BE2C (cell line): ENCODE results near the gene HOXC10.

Experiments
- DNase-seq: peaks from one replicate; pipeline ENCODE4 v3.0.0-alpha.2; 2020
- H3K27me3 ChIP-seq: fragments of 250-450 bp; sonication (Bioruptor Pico); 2 replicates; pipeline ENCODE4 v1.5.1; 2020; ENCODE audit warnings: mild to moderate bottlenecking
- H3K36me3 ChIP-seq: fragments of 250-450 bp; sonication (Bioruptor Pico); 2 replicates; pipeline ENCODE4 v1.5.1; 2020; ENCODE audit warnings: mild to moderate bottlenecking
- H3K4me1 ChIP-seq: fragments of 250-450 bp; sonication (Bioruptor Pico); 2 replicates; pipeline ENCODE4 v1.5.1; 2020
- H3K4me3 ChIP-seq: 2 replicates; pipeline ENCODE4 v1.5.1; 2011; ENCODE audit warnings: low read depth, low read length
- H3K9me3 ChIP-seq: fragments of 250-450 bp; sonication (Bioruptor Pico); 2 replicates; pipeline ENCODE4 v1.5.1; 2020
- CTCF ChIP-seq: IDR thresholded peaks from 2 replicates; pipeline ENCODE4 v1.5.1; 2012; ENCODE audit warnings: mild to moderate bottlenecking, low read depth, low read length

HOXC10 gene

GRCh38 chr12:53975064-53975471, 9.9 kb upstream of the HOXC10 start:
- Histone ChIP-seq H3K9me3 (no peaks in the 10 kb centered on the region), H3K4me3 (peak overlapping the region; percentile 70), H3K27me3 (peaks cover 23% of the 10 kb centered on the region), H3K4me1 (0 out of 2 replicates have a peak, but pooled peaks cover 2% of the 10 kb centered on the region), H3K36me3 (no peaks in the 10 kb centered on the region)
- no peak for TF ChIP-seq CTCF
- DNase-seq, result no peak

GRCh38 chr12:53975479-53976152, 9.3 kb upstream of the HOXC10 start:
- no peak for TF ChIP-seq CTCF
- Histone ChIP-seq H3K27me3 (peaks cover 23% of the 10 kb centered on the region), H3K4me3 (peak overlapping the region; percentile 70), H3K9me3 (no peaks in the 10 kb centered on the region), H3K36me3 (no peaks in the 10 kb centered on the region), H3K4me1 (0 out of 2 replicates have a peak, but pooled peaks cover 2% of the 10 kb centered on the region)
- DNase-seq, result no peak

- no peak overlapping the region for H3K4me3 ChIP-seq
- H3K9me3 ChIP-seq, result no peaks in the 10 kb centered on the region
- H3K27me3 ChIP-seq, result peaks cover 23% of the 10 kb centered on the region
- DNase-seq, result no peak
- H3K4me1 ChIP-seq, result 0 out of 2 replicates have a peak, but pooled peaks cover 2% of the 10 kb centered on the region
- no peak for TF ChIP-seq CTCF
- H3K36me3 ChIP-seq, result no peaks in the 10 kb centered on the region
Observed at GRCh38 chr12:53976172-53976822, 8.6 kb upstream of the HOXC10 start.

- H3K4me1 ChIP-seq, result 0 out of 2 replicates have a peak, but pooled peaks cover 2% of the 10 kb centered on the region
- DNase-seq, result no peak
- peaks cover 23% of the 10 kb centered on the region for H3K27me3 ChIP-seq
- no peak overlapping the region for H3K4me3 ChIP-seq
- no peaks in the 10 kb centered on the region for H3K36me3 ChIP-seq
- TF ChIP-seq CTCF, result no peak
- no peaks in the 10 kb centered on the region for H3K9me3 ChIP-seq
Observed at GRCh38 chr12:53976823-53977595, 7.9 kb upstream of the HOXC10 start.

- no peaks in the 10 kb centered on the region for H3K4me1 ChIP-seq
- no peaks in the 10 kb centered on the region for H3K9me3 ChIP-seq
- no peaks in the 10 kb centered on the region for H3K36me3 ChIP-seq
- no peak overlapping the region for H3K4me3 ChIP-seq
- H3K27me3 ChIP-seq, result peaks cover 16% of the 10 kb centered on the region
- TF ChIP-seq CTCF, result no peak
- no peak for DNase-seq
Observed at GRCh38 chr12:53977596-53978445, 7.1 kb upstream of the HOXC10 start.
